ENCODE measurements around the gene PIK3C2G.

PIK3C2G gene

GRCh38 chr12:18345021-18345735 lies 83.9 kb downstream of the PIK3C2G start:
- no peak for DNase-seq (ENCODE audit: low read depth in 2 of 2)

GRCh38 chr12:18352312-18352711 lies 91.0 kb downstream of the PIK3C2G start:
- DNase-seq (ENCODE audit: low read depth in 2 of 2) = no peak

GRCh38 chr12:18355429-18355828 lies 94.1 kb downstream of the PIK3C2G start:
- DNase-seq (ENCODE audit: low read depth in 2 of 2) = no peak

GRCh38 chr12:18358077-18358476 lies 96.8 kb downstream of the PIK3C2G start:
- no peak for DNase-seq (ENCODE audit: low read depth in 2 of 2)

GRCh38 chr12:18358930-18359329 lies 97.6 kb downstream of the PIK3C2G start:
- no peak for DNase-seq (ENCODE audit: low read depth in 2 of 2)

- no peak for DNase-seq (ENCODE audit: low read depth in 2 of 2)
Observed at GRCh38 chr12:18361433-18361832, 100.1 kb downstream of the PIK3C2G start.

- no peak for DNase-seq (ENCODE audit: low read depth in 2 of 2)
Observed at GRCh38 chr12:18363321-18363720, 102.0 kb downstream of the PIK3C2G start.

GRCh38 chr12:18368594-18368993 lies 107.3 kb downstream of the PIK3C2G start:
- DNase-seq (ENCODE audit: low read depth in 2 of 2) = no peak

GRCh38 chr12:18373181-18373580 lies 111.9 kb downstream of the PIK3C2G start:
- peak; percentile 57 to 66 for DNase-seq (ENCODE audit: low read depth in 2 of 2)

GRCh38 chr12:18375131-18375530 lies 113.8 kb downstream of the PIK3C2G start:
- DNase-seq (ENCODE audit: low read depth in 2 of 2) = no peak

- DNase-seq (ENCODE audit: low read depth in 2 of 2) = no peak
Observed at GRCh38 chr12:18375583-18375982, 114.3 kb downstream of the PIK3C2G start.

GRCh38 chr12:18382236-18382885 lies 121.0 kb downstream of the PIK3C2G start:
- DNase-seq (ENCODE audit: low read depth in 2 of 2) = peak in 1 of 2 experiments; percentile 19

- peak; percentile 87 for DNase-seq (ENCODE audit: low read depth in 2 of 2)
Observed at GRCh38 chr12:18383203-18383602, 121.9 kb downstream of the PIK3C2G start.

GRCh38 chr12:18387706-18388105 lies 126.4 kb downstream of the PIK3C2G start:
- DNase-seq (ENCODE audit: low read depth in 2 of 2) = no peak

GRCh38 chr12:18389820-18390219 lies 128.5 kb downstream of the PIK3C2G start:
- DNase-seq (ENCODE audit: low read depth in 2 of 2) = no peak

- no peak for DNase-seq (ENCODE audit: low read depth in 2 of 2)
Observed at GRCh38 chr12:18391151-18391550, 129.8 kb downstream of the PIK3C2G start.

- no peak for DNase-seq (ENCODE audit: low read depth in 2 of 2)
Observed at GRCh38 chr12:18394742-18395141, 133.4 kb downstream of the PIK3C2G start.

GRCh38 chr12:18400186-18400585 lies 138.9 kb downstream of the PIK3C2G start:
- DNase-seq (ENCODE audit: low read depth in 2 of 2) = no peak

GRCh38 chr12:18402872-18403611 lies 141.7 kb downstream of the PIK3C2G start:
- no peak for DNase-seq (ENCODE audit: low read depth in 2 of 2)

- DNase-seq (ENCODE audit: low read depth in 2 of 2) = no peak
Observed at GRCh38 chr12:18411453-18411852, 150.1 kb downstream of the PIK3C2G start.

GRCh38 chr12:18414671-18415070 lies 153.4 kb downstream of the PIK3C2G start:
- DNase-seq (ENCODE audit: low read depth in 2 of 2) = no peak

- no peak for DNase-seq (ENCODE audit: low read depth in 2 of 2)
Observed at GRCh38 chr12:18415227-18415626, 153.9 kb downstream of the PIK3C2G start.

- no peak for DNase-seq (ENCODE audit: low read depth in 2 of 2)
Observed at GRCh38 chr12:18416412-18416811, 155.1 kb downstream of the PIK3C2G start.

All from fibroblast of skin of left biceps (primary cell).